Right atrium auricular region (tissue), 2 donors: ENCODE data around the gene MBOAT7. TPM values are rescaled to one million over a fixed set of nuclear protein-coding genes. Genes with fewer than 3 reads are reported as not detected.
A peak's percentile ranks its signal among the peaks of the same experiment; 100 is the strongest.
"Not testable (repeated sequence)": the region's sequence is repeated elsewhere in the genome, so short reads cannot be mapped to it uniquely, and the experiment has no call there.

Experiments
- DNase-seq: peaks from one replicate; pipeline ENCODE4 v3.0.0-alpha.2; 2019; ENCODE audit warnings: low spot score
- H3K27ac ChIP-seq, 2 donors: fragments of 200-600 bp; sonication (generic); 1 replicate in 1 of 2; 2 replicates in 1 of 2; pipeline ENCODE4 v1.5.1; 2016 to 2019
- H3K27me3 ChIP-seq, 2 donors: fragments of 200-600 bp; sonication (generic); one replicate each; pipeline versions ENCODE4 v1.5.1 to v1.6.0; 2017 to 2019
- H3K36me3 ChIP-seq: fragments of 200-600 bp; sonication (generic); one replicate; pipeline ENCODE4 v1.5.1; 2016
- H3K4me1 ChIP-seq, 2 donors: fragments of 200-600 bp; sonication (generic); one replicate each; pipeline versions ENCODE4 v1.5.1 to v1.6.0; 2017 to 2019
- H3K4me3 ChIP-seq, 2 donors: fragments of 200-600 bp; sonication (generic); 1 replicate in 1 of 2; 2 replicates in 1 of 2; pipeline ENCODE4 v1.5.1; 2017 to 2019; ENCODE audit warnings: mild to moderate bottlenecking in 1 of 2, moderate library complexity in 1 of 2
- H3K9me3 ChIP-seq, 2 donors: fragments of 200-600 bp; sonication (generic); one replicate each; pipeline ENCODE4 v1.5.1; 2019
- CTCF ChIP-seq, 2 donors: fragments of 200-600 bp; sonication (generic); IDR thresholded peaks; one replicate each; pipeline ENCODE4 v1.5.1; 2019; ENCODE audit warnings: antibody characterized with exemption in 2 of 2
- total RNA-seq, 2 donors: library from RNA; depleted of rRNA; stranded (reverse); fragments of >200 nt; gene quantifications; one replicate each; pipeline ENCODE4 v1.1.0, GENCODE V29; 2016

Gene MBOAT7
- total RNA-seq, 2 donors from 2014 or later: 27.0 to 37.0 TPM

GRCh38 chr19:54201980-54202379 lies 12.6 kb upstream of the MBOAT7 start:
- no peaks in the 10 kb centered on the region for H3K9me3 ChIP-seq
- peak overlapping the region; percentile 73 for H3K4me3 ChIP-seq
- H3K36me3 ChIP-seq: peaks cover 58% of the 10 kb centered on the region
- peak overlapping the region in 1 of 2 donors; percentile 98 for H3K27ac ChIP-seq
- no peaks in the 10 kb centered on the region for H3K27me3 ChIP-seq
- no peak for DNase-seq
- H3K4me1 ChIP-seq: peaks cover 0 to 64% of the 10 kb centered on the region in 2 donors
- TF ChIP-seq CTCF (IDR thresholded peaks at IDR 0.05): no peak

DNA sequence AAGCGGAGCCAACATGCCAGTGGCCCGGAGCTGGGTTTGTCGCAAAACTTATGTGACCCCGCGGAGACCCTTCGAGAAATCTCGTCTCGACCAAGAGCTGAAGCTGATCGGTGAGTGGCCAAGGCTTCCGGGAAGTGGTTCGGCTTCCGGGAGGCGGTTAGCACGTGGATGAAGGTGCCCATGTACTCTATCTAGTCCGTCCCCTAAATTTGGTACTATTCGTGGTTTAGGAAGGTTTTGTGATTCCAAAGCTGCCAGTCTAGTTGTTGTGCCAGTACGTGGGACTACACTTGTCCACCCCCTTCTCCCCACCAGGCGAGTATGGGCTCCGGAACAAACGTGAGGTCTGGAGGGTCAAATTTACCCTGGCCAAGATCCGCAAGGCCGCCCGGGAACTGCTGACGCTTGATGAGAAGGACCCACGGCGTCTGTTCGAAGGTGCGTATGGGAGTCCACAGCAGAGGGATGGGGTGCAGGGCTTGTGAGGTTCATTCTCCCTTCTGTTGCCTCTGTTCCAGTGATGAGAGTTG lies 11.9 kb upstream of the MBOAT7 start:
- no peak for DNase-seq
- H3K27ac ChIP-seq: peak overlapping the region; percentile 96 to 98
- H3K9me3 ChIP-seq: no peaks in the 10 kb centered on the region
- peak overlapping the region; percentile 73 for H3K4me3 ChIP-seq
- H3K27me3 ChIP-seq: no peaks in the 10 kb centered on the region
- peaks cover 51% of the 10 kb centered on the region for H3K36me3 ChIP-seq
- no peak for TF ChIP-seq CTCF (IDR thresholded peaks at IDR 0.05)
- H3K4me1 ChIP-seq: peaks cover 0 to 57% of the 10 kb centered on the region in 2 donors

DNA sequence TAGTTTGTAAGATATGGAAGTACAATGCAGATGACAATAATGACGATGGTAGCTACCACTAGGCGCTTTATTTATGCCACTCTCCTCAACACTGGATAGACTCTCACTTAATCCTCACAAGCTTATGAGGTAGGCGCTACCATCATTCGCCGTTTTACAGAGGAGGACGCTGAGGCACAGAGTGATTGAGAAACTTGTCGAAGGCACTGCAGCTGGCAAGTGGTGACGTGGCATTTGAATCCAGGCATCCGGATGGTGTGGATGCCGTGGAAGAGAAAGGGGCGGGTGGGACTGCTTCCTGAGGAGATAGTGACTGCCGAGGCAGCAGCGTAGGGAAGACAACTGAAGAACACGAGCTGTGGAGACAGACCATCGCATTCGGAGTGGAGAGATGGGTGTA lies 10.0 kb upstream of the MBOAT7 start:
- Histone ChIP-seq H3K27ac (peak overlapping the region in 1 of 2 donors; percentile 98), H3K4me3 (no peak overlapping the region), H3K36me3 (peaks cover 33% of the 10 kb centered on the region), H3K4me1 (peaks cover 0 to 38% of the 10 kb centered on the region in 2 donors), H3K27me3 (no peaks in the 10 kb centered on the region), H3K9me3 (no peaks in the 10 kb centered on the region)
- TF ChIP-seq CTCF (IDR thresholded peaks at IDR 0.05): no peak
- no peak for DNase-seq

GRCh38 chr19:54197121-54197520 lies 7.7 kb upstream of the MBOAT7 start:
- Histone ChIP-seq H3K27ac (no peak overlapping the region), H3K36me3 (peaks cover 24% of the 10 kb centered on the region), H3K27me3 (no peaks in the 10 kb centered on the region), H3K9me3 (no peaks in the 10 kb centered on the region), H3K4me3 (no peak overlapping the region), H3K4me1 (peaks cover 0 to 19% of the 10 kb centered on the region in 2 donors)
- no peak for TF ChIP-seq CTCF (IDR thresholded peaks at IDR 0.05)
- DNase-seq: no peak

GRCh38 chr19:54196536-54196935 lies 7.2 kb upstream of the MBOAT7 start:
- peaks cover 18% of the 10 kb centered on the region for H3K36me3 ChIP-seq
- H3K9me3 ChIP-seq: no peaks in the 10 kb centered on the region
- peaks cover 0 to 19% of the 10 kb centered on the region in 2 donors for H3K4me1 ChIP-seq
- no peak for TF ChIP-seq CTCF (IDR thresholded peaks at IDR 0.05)
- no peak overlapping the region for H3K4me3 ChIP-seq
- no peak for DNase-seq
- H3K27me3 ChIP-seq: no peaks in the 10 kb centered on the region
- no peak overlapping the region for H3K27ac ChIP-seq

DNA sequence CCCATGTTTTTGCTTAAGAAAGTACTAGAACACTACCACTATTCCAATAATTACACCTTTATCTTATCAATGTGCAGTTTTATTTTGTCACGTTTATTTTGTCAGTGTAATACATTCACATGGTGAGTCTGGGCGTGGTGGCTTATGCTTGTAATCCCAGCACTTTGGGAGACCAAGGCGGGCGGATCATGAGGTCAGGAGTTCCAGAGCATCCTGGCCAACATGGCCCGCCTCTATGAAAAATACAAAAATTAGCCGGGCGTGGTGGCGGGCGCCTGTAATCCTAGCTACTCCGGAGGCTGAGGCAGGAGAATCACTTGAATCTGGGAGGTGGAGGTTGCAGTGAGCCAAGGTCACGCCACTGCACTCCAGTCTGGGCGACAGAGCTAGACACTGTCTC lies 5.1 kb upstream of the MBOAT7 start:
- not testable (repeated sequence) for H3K27ac ChIP-seq, H3K9me3 ChIP-seq, H3K4me3 ChIP-seq, DNase-seq, H3K27me3 ChIP-seq
- peaks cover 0 to 13% of the 10 kb centered on the region in 2 donors for H3K4me1 ChIP-seq
- peaks cover 15% of the 10 kb centered on the region for H3K36me3 ChIP-seq
